Measurements from ENCODE around the gene NAV3. TPM values are rescaled to one million over a fixed set of nuclear protein-coding genes. Genes with fewer than 3 reads are reported as not detected.

The NAV3 gene
- total and polyA plus RNA-seq, 9 of the 15 experiments (the other 6 are each of a cell fraction or from before 2014, with no cell fraction given): 0.04 TPM; not detected in 8

- TF ChIP-seq GABPA (tag; conservative IDR thresholded peaks at IDR 0.05; ENCODE audit: low read depth): no peak
- no peak for TF ChIP-seq GABPB1 (CRISPR knock-in tag; IDR thresholded peaks at IDR 0.05)
- TF ChIP-seq SRSF3 (IDR thresholded peaks at IDR 0.05; ENCODE audit: insufficient read depth, low read length): no peak
Measured at GRCh38 chr12:77842430-77842829, 11.7 kb downstream of the NAV3 start (continued).

DNA sequence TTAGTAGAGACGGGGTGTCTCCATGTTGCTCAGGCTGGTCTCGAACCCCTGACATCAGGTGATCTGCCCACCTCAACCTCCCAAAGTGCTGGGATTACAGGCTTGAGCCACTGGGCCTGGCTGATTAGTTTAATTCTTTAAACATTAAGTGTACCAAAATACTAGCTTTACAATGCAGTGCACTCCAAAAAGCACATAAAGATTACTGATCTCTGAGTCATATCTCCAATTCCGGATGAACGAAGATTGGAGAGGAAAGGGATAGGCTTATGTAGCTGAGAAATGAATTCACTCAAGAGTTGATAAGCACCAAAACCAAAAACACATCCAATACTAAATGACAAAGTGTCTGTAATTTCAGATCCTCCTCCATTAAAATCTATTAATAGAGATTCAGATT lies 15.1 kb downstream of the NAV3 start:
- no peaks in the 10 kb centered on the region for H3K4me1 ChIP-seq (replicated peaks in 1 of 2; ENCODE audit: control insufficient read depth in 2 of 2, insufficient read depth in 2 of 2, low read length in 2 of 2)
- POLR2A ChIA-PET: no interaction called here
- H3K79me2 ChIP-seq (ENCODE audit: control insufficient read depth, insufficient read depth, low read length): no peaks in the 10 kb centered on the region
- DNase-seq (ENCODE audit: extremely low read depth in 1 of 4, low spot score in 3 of 4) (no peak), FAIRE-seq (no peak), ATAC-seq (no peak)
- no peaks in the 10 kb centered on the region for H3K27me3 ChIP-seq (ENCODE audit: control insufficient read depth in 2 of 2, insufficient read depth in 2 of 2, low read length in 2 of 2)
- H4K20me1 ChIP-seq (replicated peaks; ENCODE audit: control insufficient read depth, insufficient read depth, low read length): no peaks in the 10 kb centered on the region
- no peaks in the 10 kb centered on the region for H3K9me1 ChIP-seq (ENCODE audit: control insufficient read depth, insufficient read depth, low read length)
- H2AFZ ChIP-seq (ENCODE audit: low read depth, low read length): no peak overlapping the region
- H3K27ac ChIP-seq (ENCODE audit: extremely low read depth, low read depth, low read length): no peak overlapping the region
- no peak overlapping the region for H3K4me3 ChIP-seq
- intact Hi-C loops (cut with micrococcal nuclease) (no loop called here), in situ Hi-C loops (cut with MboI) (no loop called here)
- no peak overlapping the region for H3K9ac ChIP-seq (ENCODE audit: insufficient read depth in 1 of 2, low read depth in 2 of 2, low read length in 2 of 2)
- no TSS peak for BruUV-seq (replicated peaks)
- WGBS (ENCODE audit: insufficient coverage, low coverage, missing lambda C conversion rate): 0% methylated on average over 4 of the region's 4 CpGs
- no peaks in the 10 kb centered on the region for H3K36me3 ChIP-seq (ENCODE audit: control insufficient read depth, insufficient read depth, low read length)
- no peak overlapping the region for H3K4me2 ChIP-seq (ENCODE audit: insufficient read depth, low read length)
- no peaks in the 10 kb centered on the region for H3K9me3 ChIP-seq (replicated peaks; ENCODE audit: control insufficient read depth, insufficient read depth, low read depth, low read length)
- CTCF ChIA-PET (ENCODE audit: low intra/inter-chr PET ratio): interaction anchor here (0.7 kb wide), 1 partner anchor 11 kb away, joined by 7 read pairs; no protein-coding TSS in a partner anchor
- TF ChIP-seq NEUROD1 (IDR thresholded peaks at IDR 0.05; ENCODE audit: borderline replicate concordance, low read depth, low read length, partially characterized antibody): no peak
- no peak for TF ChIP-seq CBFA2T2 (conservative IDR thresholded peaks at IDR 0.05)
- TF ChIP-seq, protein P1, sequence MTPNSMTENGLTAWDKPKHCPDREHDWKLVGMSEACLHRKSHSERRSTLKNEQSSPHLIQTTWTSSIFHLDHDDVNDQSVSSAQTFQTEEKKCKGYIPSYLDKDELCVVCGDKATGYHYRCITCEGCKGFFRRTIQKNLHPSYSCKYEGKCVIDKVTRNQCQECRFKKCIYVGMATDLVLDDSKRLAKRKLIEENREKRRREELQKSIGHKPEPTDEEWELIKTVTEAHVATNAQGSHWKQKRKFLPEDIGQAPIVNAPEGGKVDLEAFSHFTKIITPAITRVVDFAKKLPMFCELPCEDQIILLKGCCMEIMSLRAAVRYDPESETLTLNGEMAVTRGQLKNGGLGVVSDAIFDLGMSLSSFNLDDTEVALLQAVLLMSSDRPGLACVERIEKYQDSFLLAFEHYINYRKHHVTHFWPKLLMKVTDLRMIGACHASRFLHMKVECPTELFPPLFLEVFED (CRISPR knock-in tag; conservative IDR thresholded peaks at IDR 0.05): no peak
- TF ChIP-seq, protein P2, sequence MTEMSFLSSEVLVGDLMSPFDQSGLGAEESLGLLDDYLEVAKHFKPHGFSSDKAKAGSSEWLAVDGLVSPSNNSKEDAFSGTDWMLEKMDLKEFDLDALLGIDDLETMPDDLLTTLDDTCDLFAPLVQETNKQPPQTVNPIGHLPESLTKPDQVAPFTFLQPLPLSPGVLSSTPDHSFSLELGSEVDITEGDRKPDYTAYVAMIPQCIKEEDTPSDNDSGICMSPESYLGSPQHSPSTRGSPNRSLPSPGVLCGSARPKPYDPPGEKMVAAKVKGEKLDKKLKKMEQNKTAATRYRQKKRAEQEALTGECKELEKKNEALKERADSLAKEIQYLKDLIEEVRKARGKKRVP (CRISPR knock-in tag; IDR thresholded peaks at IDR 0.05): no peak
- no peak for TF ChIP-seq ZNF121 (CRISPR knock-in tag; conservative IDR thresholded peaks at IDR 0.05)
- no peak for TF ChIP-seq IRF2 (CRISPR knock-in tag; IDR thresholded peaks at IDR 0.05)
- no peak for TF ChIP-seq PCBP2 (IDR thresholded peaks at IDR 0.05; ENCODE audit: low read depth, low read length, poor library complexity, severe bottlenecking)
- TF ChIP-seq CTCF (IDR thresholded peaks at IDR 0.05 in 2 of 3, conservative IDR thresholded peaks at IDR 0.05 in 1 of 3; ENCODE audit: insufficient read depth in 2 of 3, low read depth in 1 of 3, low read length in 3 of 3): no peak
- TF ChIP-seq CSDE1 (IDR thresholded peaks at IDR 0.05): no peak
- TF ChIP-seq NR0B1 (IDR thresholded peaks at IDR 0.05; ENCODE audit: partially characterized antibody): no peak
- TF ChIP-seq ZNF764 (CRISPR knock-in tag; IDR thresholded peaks at IDR 0.05; ENCODE audit: low read depth): no peak
- no peak for TF ChIP-seq MEF2A (IDR thresholded peaks at IDR 0.05; ENCODE audit: control insufficient read depth, low read depth, low read length)
- no peak for TF ChIP-seq SP1 (CRISPR knock-in tag; IDR thresholded peaks at IDR 0.05)
